Gastrocnemius medialis (tissue), 4 donors: ENCODE results near the gene OLR1. TPM values are rescaled to one million over a fixed set of nuclear protein-coding genes. Genes with fewer than 3 reads are reported as not detected.
A peak's percentile ranks its signal among the peaks of the same experiment; 100 is the strongest.

Experiments
- ATAC-seq, 2 donors: fragments of 150-250 bp; one replicate each; pipeline ENCODE4 v1.9.1; 2016
- DNase-seq, 2 donors: peaks; one replicate each; pipeline ENCODE4 v3.0.0-alpha.2; 2019
- H3K27ac ChIP-seq, 4 donors: fragments of 200-600 bp; sonication (generic); 1 replicate in 1 of 4; 2 replicates in 3 of 4; pipeline ENCODE4 v1.5.1; 2016 to 2018; ENCODE audit warnings: mild to moderate bottlenecking in 2 of 4, moderate library complexity in 1 of 4
- H3K27me3 ChIP-seq, 3 donors: fragments of 200-600 bp; sonication (generic) in 2 of 3; 1 replicate in 1 of 3; 2 replicates in 2 of 3; pipeline versions ENCODE4 v1.5.1 to v1.6.0; 2016 to 2019; ENCODE audit warnings: mild to moderate bottlenecking in 1 of 3, moderate library complexity in 1 of 3
- H3K36me3 ChIP-seq, 2 donors: fragments of 200-600 bp; sonication (generic) in 1 of 2; one replicate each; pipeline ENCODE4 v1.5.1; 2017 to 2018
- H3K4me1 ChIP-seq, 2 donors: fragments of 200-600 bp; sonication (generic) in 1 of 2; one replicate each; pipeline ENCODE4 v1.5.1; 2016 to 2017; ENCODE audit warnings: mild to moderate bottlenecking in 2 of 2
- H3K4me3 ChIP-seq, 4 donors: fragments of 200-600 bp; sonication (generic) in 3 of 4; 1 replicate in 1 of 4; 2 replicates in 3 of 4; pipeline ENCODE4 v1.5.1; 2016 to 2019; ENCODE audit warnings: mild to moderate bottlenecking in 2 of 4
- H3K9me3 ChIP-seq, 3 donors: fragments of 200-600 bp; sonication (generic) in 2 of 3; 1 replicate in 1 of 3; 2 replicates in 2 of 3; pipeline ENCODE4 v1.5.1; 2016 to 2019
- CTCF ChIP-seq, 5 experiments: fragments of 450-650 bp in 3 of 5; fragments of 200-600 bp in 2 of 5; sonication (generic) in 2 of 5; IDR thresholded peaks in 4 of 5; conservative IDR thresholded peaks in 1 of 5; 1 replicate in 4 of 5; 2 replicates in 1 of 5; pipeline ENCODE4 v1.5.1; 2016 to 2019; ENCODE audit warnings: antibody characterized with exemption in 5 of 5, mild to moderate bottlenecking in 3 of 5, moderate library complexity in 3 of 5
- POLR2A ChIP-seq, 2 donors: fragments of 450-650 bp; IDR thresholded peaks; one replicate each; pipeline ENCODE4 v1.6.1; 2017; ENCODE audit warnings: antibody characterized with exemption in 2 of 2, mild to moderate bottlenecking in 2 of 2, moderate library complexity in 2 of 2
- in situ Hi-C, 4 donors: fragments of 200-750 bp; cut with MboI; loops; one replicate each; pipeline versions ENCODE4 v1.15.0 to v1.8.0; 2017; ENCODE audit warnings: low sequenced_read_pairs in 4 of 4
- intact Hi-C: fragments of 100-400 bp; cut with DNase I; formaldehyde crosslinking; loops from one replicate; pipeline ENCODE4 v1.15.1; 2023; ENCODE audit warnings: low total_unique reads
- total RNA-seq, 4 donors: library from RNA; depleted of rRNA; stranded (reverse); fragments of >200 nt; gene quantifications; one replicate each; pipeline versions ENCODE4 v1.1.0 to v1.2.3, GENCODE V29; 2016

Gene OLR1
- total RNA-seq, 4 donors from 2014 or later, result 0.42 TPM; not detected in 3

- no peaks in the 10 kb centered on the region for H3K9me3 ChIP-seq
- H3K4me1 ChIP-seq, result peaks cover 1 to 4% of the 10 kb centered on the region in 2 donors
- no peaks in the 10 kb centered on the region for H3K27me3 ChIP-seq
- intact Hi-C loops (no loop called here), in situ Hi-C loops (loop anchor here in 1 of 4 donors (25.0 kb wide), 1 partner anchor 111 kb away; the partner anchor contains the start of gene CLEC9A)
- H3K27ac ChIP-seq, result no peak overlapping the region
- H3K36me3 ChIP-seq, result no peaks in the 10 kb centered on the region
- ATAC-seq (no peak), DNase-seq (no peak)
- no peak overlapping the region for H3K4me3 ChIP-seq
- TF ChIP-seq CTCF (IDR thresholded peaks at IDR 0.05 in 4 of 5, conservative IDR thresholded peaks at IDR 0.05 in 1 of 5) (no peak), POLR2A (IDR thresholded peaks at IDR 0.05) (no peak)
Observed at GRCh38 chr12:10147714-10148403, 24.1 kb downstream of the OLR1 start.

GRCh38 chr12:10142976-10143589 lies 28.8 kb downstream of the OLR1 start:
- no peak overlapping the region for H3K4me3 ChIP-seq
- in situ Hi-C loops (loop anchor here in 1 of 4 donors (25.0 kb wide), 1 partner anchor 106 kb away; the partner anchor contains the start of gene CLEC9A), intact Hi-C loops (loop anchor here (5.0 kb wide), 1 partner anchor 111 kb away; the partner anchor contains the start of gene CLEC9A)
- H3K9me3 ChIP-seq, result no peaks in the 10 kb centered on the region
- no peaks in the 10 kb centered on the region for H3K36me3 ChIP-seq
- no peak overlapping the region for H3K27ac ChIP-seq
- ATAC-seq (no peak), DNase-seq (no peak)
- peaks cover 0 to 3% of the 10 kb centered on the region in 2 donors for H3K4me1 ChIP-seq
- H3K27me3 ChIP-seq, result no peaks in the 10 kb centered on the region
- TF ChIP-seq POLR2A (IDR thresholded peaks at IDR 0.05), result no peak

- Histone ChIP-seq H3K36me3 (no peaks in the 10 kb centered on the region), H3K27me3 (no peaks in the 10 kb centered on the region), H3K9me3 (no peaks in the 10 kb centered on the region), H3K4me1 (peaks cover 0 to 3% of the 10 kb centered on the region in 2 donors), H3K4me3 (no peak overlapping the region), H3K27ac (no peak overlapping the region)
- intact Hi-C loops (loop anchor here (5.0 kb wide), 1 partner anchor 108 kb away; the partner anchor contains the start of gene CLEC9A), in situ Hi-C loops (loop anchor here in 1 of 4 donors (25.0 kb wide), 1 partner anchor 103 kb away; the partner anchor contains the start of gene CLEC9A)
- TF ChIP-seq POLR2A (IDR thresholded peaks at IDR 0.05) (no peak), CTCF (IDR thresholded peaks at IDR 0.05 in 4 of 5, conservative IDR thresholded peaks at IDR 0.05 in 1 of 5) (peak; percentile 26 to 49 (median 32))
- ATAC-seq (no peak), DNase-seq (no peak)
Observed at GRCh38 chr12:10140001-10140400, 31.9 kb downstream of the OLR1 start.

- H3K9me3 ChIP-seq, result no peaks in the 10 kb centered on the region
- ATAC-seq (no peak), DNase-seq (no peak)
- intact Hi-C loops, result no loop called here
- in situ Hi-C loops, result loop anchor here in 2 of 4 donors (10.0 to 25.0 kb wide), 2 partner anchors 99 to 102 kb away; partner anchors contain the start of gene CLEC9A (in 2 of the 2)
- H3K4me1 ChIP-seq, result no peaks in the 10 kb centered on the region
- H3K36me3 ChIP-seq, result no peaks in the 10 kb centered on the region
- no peak overlapping the region for H3K27ac ChIP-seq
- no peaks in the 10 kb centered on the region for H3K27me3 ChIP-seq
- no peak for TF ChIP-seq POLR2A (IDR thresholded peaks at IDR 0.05)
- no peak for TF ChIP-seq CTCF (IDR thresholded peaks at IDR 0.05 in 4 of 5, conservative IDR thresholded peaks at IDR 0.05 in 1 of 5)
- H3K4me3 ChIP-seq, result no peak overlapping the region
Observed at GRCh38 chr12:10136637-10137205, 35.2 kb downstream of the OLR1 start.

- in situ Hi-C loops, result loop anchor here in 2 of 4 donors (10.0 to 25.0 kb wide), 2 partner anchors 98 to 100 kb away; partner anchors contain the start of gene CLEC9A (in 2 of the 2)
- intact Hi-C loops, result no loop called here
- H3K4me1 ChIP-seq, result no peaks in the 10 kb centered on the region
- no peak overlapping the region for H3K27ac ChIP-seq
- no peak for TF ChIP-seq CTCF (IDR thresholded peaks at IDR 0.05 in 4 of 5, conservative IDR thresholded peaks at IDR 0.05 in 1 of 5)
- no peak for TF ChIP-seq POLR2A (IDR thresholded peaks at IDR 0.05)
- no peaks in the 10 kb centered on the region for H3K27me3 ChIP-seq
- H3K4me3 ChIP-seq, result no peak overlapping the region
- ATAC-seq, result no peak
- DNase-seq, result no peak
- H3K9me3 ChIP-seq, result no peaks in the 10 kb centered on the region
- H3K36me3 ChIP-seq, result no peaks in the 10 kb centered on the region
Observed at GRCh38 chr12:10135126-10135525, 36.8 kb downstream of the OLR1 start.
